Spleen (tissue), 7 donors: ENCODE results near the gene CACNA1C.

Experiments used
- POLR2A ChIP-seq, 3 donors: fragments of 450-650 bp; IDR thresholded peaks; one replicate each; pipeline ENCODE4 v1.5.1; 2017; ENCODE audit warnings: antibody characterized with exemption in 3 of 3, mild to moderate bottlenecking in 1 of 3
- TF ChIP-seq, protein P1 (sequence below), 11 experiments: fragments of 200-600 bp in 7 of 11; fragments of 450-650 bp in 4 of 11; sonication (generic) in 4 of 11; IDR thresholded peaks in 8 of 11; conservative IDR thresholded peaks in 3 of 11; 1 replicate in 7 of 11; 2 replicates in 4 of 11; pipeline versions ENCODE4 v1.4.0 to v1.8.0; 2016 to 2021; ENCODE audit warnings: antibody characterized with exemption in 11 of 11, inconsistent platforms in 4 of 11, mild to moderate bottlenecking in 1 of 11
- donor health status: DM: no; HTN: no; CAD: no; lungs with moderate emphysema.
- donor health status: DM: no; HTN: no; CAD: no.
- donor health status: DM: no; HTN: no; CAD: no.

DNA sequence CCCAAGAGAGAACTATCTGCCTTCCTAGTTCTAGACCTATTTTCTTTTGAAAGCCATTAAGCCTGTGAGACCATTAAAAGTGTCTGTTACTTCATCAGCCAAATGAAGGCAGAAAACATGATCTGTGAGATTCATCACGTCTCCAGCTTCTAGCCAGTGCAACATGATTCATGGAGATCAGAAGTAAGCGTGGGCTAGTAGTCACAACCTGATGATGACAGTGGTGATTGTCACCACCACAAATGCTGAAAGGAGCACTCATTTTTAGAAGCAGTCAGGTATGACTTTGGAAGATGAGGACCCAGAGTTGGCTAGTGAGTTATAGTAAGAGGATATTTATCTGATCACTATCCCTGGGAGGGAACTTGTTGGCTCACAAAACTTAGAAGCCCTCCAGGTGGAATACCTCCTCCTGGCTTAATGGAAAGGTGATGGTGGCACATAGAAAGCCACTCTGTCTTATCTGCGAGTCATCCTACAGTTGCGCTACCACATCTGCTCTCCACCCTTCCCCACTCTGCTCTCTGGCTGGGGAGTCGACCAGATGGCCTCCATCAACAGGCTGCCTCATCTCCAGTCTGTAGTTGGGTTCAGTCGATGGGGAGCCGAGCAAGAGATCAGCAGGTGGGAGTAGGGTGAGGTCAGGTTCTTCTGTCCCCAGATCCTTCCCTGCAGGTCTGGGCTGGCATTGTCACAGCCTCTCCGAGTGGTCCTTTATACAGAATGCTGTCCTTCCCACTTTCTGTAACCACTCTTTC, 424.4 kb downstream of the CACNA1C start:
- no peak for TF ChIP-seq POLR2A (IDR thresholded peaks at IDR 0.05)
- TF ChIP-seq, protein P1, sequence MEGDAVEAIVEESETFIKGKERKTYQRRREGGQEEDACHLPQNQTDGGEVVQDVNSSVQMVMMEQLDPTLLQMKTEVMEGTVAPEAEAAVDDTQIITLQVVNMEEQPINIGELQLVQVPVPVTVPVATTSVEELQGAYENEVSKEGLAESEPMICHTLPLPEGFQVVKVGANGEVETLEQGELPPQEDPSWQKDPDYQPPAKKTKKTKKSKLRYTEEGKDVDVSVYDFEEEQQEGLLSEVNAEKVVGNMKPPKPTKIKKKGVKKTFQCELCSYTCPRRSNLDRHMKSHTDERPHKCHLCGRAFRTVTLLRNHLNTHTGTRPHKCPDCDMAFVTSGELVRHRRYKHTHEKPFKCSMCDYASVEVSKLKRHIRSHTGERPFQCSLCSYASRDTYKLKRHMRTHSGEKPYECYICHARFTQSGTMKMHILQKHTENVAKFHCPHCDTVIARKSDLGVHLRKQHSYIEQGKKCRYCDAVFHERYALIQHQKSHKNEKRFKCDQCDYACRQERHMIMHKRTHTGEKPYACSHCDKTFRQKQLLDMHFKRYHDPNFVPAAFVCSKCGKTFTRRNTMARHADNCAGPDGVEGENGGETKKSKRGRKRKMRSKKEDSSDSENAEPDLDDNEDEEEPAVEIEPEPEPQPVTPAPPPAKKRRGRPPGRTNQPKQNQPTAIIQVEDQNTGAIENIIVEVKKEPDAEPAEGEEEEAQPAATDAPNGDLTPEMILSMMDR (IDR thresholded peaks at IDR 0.05 in 8 of 11, conservative IDR thresholded peaks at IDR 0.05 in 3 of 11): no peak
